ENCODE data around the gene MAGEA4. TPM values are rescaled to one million over a fixed set of nuclear protein-coding genes. Genes with fewer than 3 reads are reported as not detected.

Gene MAGEA4, protein sequence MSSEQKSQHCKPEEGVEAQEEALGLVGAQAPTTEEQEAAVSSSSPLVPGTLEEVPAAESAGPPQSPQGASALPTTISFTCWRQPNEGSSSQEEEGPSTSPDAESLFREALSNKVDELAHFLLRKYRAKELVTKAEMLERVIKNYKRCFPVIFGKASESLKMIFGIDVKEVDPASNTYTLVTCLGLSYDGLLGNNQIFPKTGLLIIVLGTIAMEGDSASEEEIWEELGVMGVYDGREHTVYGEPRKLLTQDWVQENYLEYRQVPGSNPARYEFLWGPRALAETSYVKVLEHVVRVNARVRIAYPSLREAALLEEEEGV
- total RNA-seq (2014; rRNA removed; shearing (Covaris generic)) (not detected in 2 replicates), total RNA-seq (2022) (not detected in 2 replicates), Bru-seq, nascent RNA (not detected), BruChase-seq, experiment 1, labeled RNA remaining after a 6-hour chase (not detected), BruChase-seq, experiment 2, labeled RNA remaining after a 2-hour chase (not detected)
- long read RNA-seq = 0 reads

DNA sequence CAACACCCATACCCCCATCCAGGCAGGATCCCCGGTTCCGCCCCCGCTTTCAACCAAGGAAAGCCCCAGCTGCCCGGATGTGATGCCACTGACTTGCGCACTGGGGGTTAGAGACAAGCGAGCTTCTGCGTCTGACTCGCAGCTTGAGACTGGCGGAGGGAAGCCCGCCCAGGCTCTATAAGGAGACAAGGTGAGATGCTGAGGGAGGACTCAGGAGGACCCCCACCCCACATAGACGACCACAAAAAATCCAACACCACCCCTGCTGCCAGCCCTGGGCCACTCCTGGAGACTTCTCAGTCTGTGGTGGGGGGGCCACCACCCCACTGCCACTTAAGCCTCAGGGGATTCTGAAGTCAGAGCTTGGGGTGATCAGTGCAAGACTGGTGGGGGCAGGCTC, at the start of gene MAGEA4:
Gene MAGEA4 (plus strand): TSS at position 110 of the 400 bp plus-strand sequence. CDS start 10,776 bp downstream, outside the sequence.
- no TSS peak for BruUV-seq (replicated peaks)
- no peak within 1 kb of the TSS for H3K4me2 ChIP-seq (ENCODE audit: low read length)
- no peaks in the 10 kb centered on the region for H3K4me1 ChIP-seq (ENCODE audit: insufficient read depth, low read length, poor library complexity, severe bottlenecking)
- H3K27ac ChIP-seq (ENCODE audit: low read depth, low read length, poor library complexity, severe bottlenecking) = no peak within 1 kb of the TSS
- no peak within 1 kb of the TSS for H2AFZ ChIP-seq (ENCODE audit: low read length)
- POLR2A ChIA-PET = no interaction called here
- H3K9me2 ChIP-seq (ENCODE audit: insufficient read depth, low read length) = no peaks in the 10 kb centered on the region
- CTCF ChIA-PET (ENCODE audit: unreplicated experiment) = no interaction called here
- no peaks in the 10 kb centered on the region for H3K79me2 ChIP-seq (ENCODE audit: insufficient read depth, low read depth, low read length)
- TF ChIP-seq, protein P1, sequence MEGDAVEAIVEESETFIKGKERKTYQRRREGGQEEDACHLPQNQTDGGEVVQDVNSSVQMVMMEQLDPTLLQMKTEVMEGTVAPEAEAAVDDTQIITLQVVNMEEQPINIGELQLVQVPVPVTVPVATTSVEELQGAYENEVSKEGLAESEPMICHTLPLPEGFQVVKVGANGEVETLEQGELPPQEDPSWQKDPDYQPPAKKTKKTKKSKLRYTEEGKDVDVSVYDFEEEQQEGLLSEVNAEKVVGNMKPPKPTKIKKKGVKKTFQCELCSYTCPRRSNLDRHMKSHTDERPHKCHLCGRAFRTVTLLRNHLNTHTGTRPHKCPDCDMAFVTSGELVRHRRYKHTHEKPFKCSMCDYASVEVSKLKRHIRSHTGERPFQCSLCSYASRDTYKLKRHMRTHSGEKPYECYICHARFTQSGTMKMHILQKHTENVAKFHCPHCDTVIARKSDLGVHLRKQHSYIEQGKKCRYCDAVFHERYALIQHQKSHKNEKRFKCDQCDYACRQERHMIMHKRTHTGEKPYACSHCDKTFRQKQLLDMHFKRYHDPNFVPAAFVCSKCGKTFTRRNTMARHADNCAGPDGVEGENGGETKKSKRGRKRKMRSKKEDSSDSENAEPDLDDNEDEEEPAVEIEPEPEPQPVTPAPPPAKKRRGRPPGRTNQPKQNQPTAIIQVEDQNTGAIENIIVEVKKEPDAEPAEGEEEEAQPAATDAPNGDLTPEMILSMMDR (conservative IDR thresholded peaks at IDR 0.05; ENCODE audit: low read length) = no peak
- TF ChIP-seq EZH2phosphoT487 (IDR thresholded peaks at IDR 0.05; ENCODE audit: borderline replicate concordance, low read depth, low read length) = no peak
- H4K20me1 ChIP-seq (ENCODE audit: insufficient read depth, low read length) = no peaks in the 10 kb centered on the region
- no peaks in the 10 kb centered on the region for H3K36me3 ChIP-seq (ENCODE audit: insufficient read depth, low read length)
- H3K9me3 ChIP-seq (ENCODE audit: low read length) = no peaks in the 10 kb centered on the region
- H3K4me3 ChIP-seq (ENCODE audit: low read depth, low read length, poor library complexity, severe bottlenecking) = no peak within 1 kb of the TSS
- intact Hi-C loops (cut with micrococcal nuclease; ENCODE audit: unreplicated experiment) = no loop called here
- DNase-seq (ENCODE audit: low spot score) = no peak

DNA sequence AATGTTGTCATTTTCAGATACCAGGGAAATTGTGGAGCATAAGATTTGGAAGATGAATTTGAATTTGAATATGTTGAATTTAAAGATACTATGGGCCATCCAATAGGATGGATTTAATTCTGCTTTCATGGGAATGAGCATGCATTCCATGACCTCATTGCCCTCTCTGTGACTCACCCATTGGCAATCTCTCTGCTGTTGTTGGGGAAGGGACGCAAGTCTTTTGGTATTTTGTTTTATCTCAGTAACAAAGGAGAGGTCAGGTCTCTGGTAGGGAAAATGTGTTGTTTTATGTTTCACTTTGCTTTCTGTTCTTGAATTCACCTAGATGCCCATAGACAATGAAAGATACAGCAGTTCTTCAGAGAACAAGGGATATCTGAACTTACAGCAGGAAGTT, 42.1 kb upstream of the MAGEA4 start:
- no peak for TF ChIP-seq EZH2phosphoT487 (IDR thresholded peaks at IDR 0.05; ENCODE audit: borderline replicate concordance, low read depth, low read length)
- TF ChIP-seq, protein P1 (conservative IDR thresholded peaks at IDR 0.05; ENCODE audit: low read length) = no peak
- no TSS peak for BruUV-seq (replicated peaks)
- H3K9me2 ChIP-seq (ENCODE audit: insufficient read depth, low read length) = no peaks in the 10 kb centered on the region
- no peaks in the 10 kb centered on the region for H3K9me3 ChIP-seq (ENCODE audit: low read length)
- ChIA-PET CTCF (ENCODE audit: unreplicated experiment) (no interaction called here), POLR2A (no interaction called here)
- H3K4me2 ChIP-seq (ENCODE audit: low read length) = no peak overlapping the region
- intact Hi-C loops (cut with micrococcal nuclease; ENCODE audit: unreplicated experiment) = no loop called here
- no peak for DNase-seq (ENCODE audit: low spot score)
- no peaks in the 10 kb centered on the region for H3K36me3 ChIP-seq (ENCODE audit: insufficient read depth, low read length)
- H3K4me1 ChIP-seq (ENCODE audit: insufficient read depth, low read length, poor library complexity, severe bottlenecking) = no peaks in the 10 kb centered on the region
- H3K79me2 ChIP-seq (ENCODE audit: insufficient read depth, low read depth, low read length) = no peaks in the 10 kb centered on the region
- no peak overlapping the region for H3K4me3 ChIP-seq (ENCODE audit: low read depth, low read length, poor library complexity, severe bottlenecking)
- no peak overlapping the region for H2AFZ ChIP-seq (ENCODE audit: low read length)
- no peaks in the 10 kb centered on the region for H4K20me1 ChIP-seq (ENCODE audit: insufficient read depth, low read length)
- H3K27ac ChIP-seq (ENCODE audit: low read depth, low read length, poor library complexity, severe bottlenecking) = no peak overlapping the region

DNA sequence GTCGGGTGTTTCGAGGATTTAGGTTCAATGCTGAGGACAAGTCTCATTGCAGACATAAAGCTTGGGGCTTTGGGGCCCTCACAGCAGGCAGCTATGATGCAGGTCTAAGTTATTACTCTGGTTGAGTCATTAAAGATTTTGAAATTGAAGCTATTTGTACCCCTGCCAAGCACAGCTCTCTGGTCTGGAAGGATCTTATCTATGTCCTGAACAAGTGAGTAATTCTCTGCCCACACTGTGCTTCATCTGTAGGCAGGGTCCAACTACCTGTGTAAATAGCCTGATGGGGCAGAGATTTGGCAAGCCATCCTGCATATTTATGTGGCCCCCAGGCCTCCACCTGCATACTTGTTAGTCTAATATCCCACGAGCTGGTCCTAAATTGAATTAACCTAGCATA, 41.4 kb upstream of the MAGEA4 start:
- TF ChIP-seq EZH2phosphoT487 (IDR thresholded peaks at IDR 0.05; ENCODE audit: borderline replicate concordance, low read depth, low read length) = no peak
- TF ChIP-seq, protein P1 (conservative IDR thresholded peaks at IDR 0.05; ENCODE audit: low read length) = no peak
- ChIA-PET POLR2A (no interaction called here), CTCF (ENCODE audit: unreplicated experiment) (no interaction called here)
- no peaks in the 10 kb centered on the region for H3K79me2 ChIP-seq (ENCODE audit: insufficient read depth, low read depth, low read length)
- DNase-seq (ENCODE audit: low spot score) = no peak
- H3K4me2 ChIP-seq (ENCODE audit: low read length) = no peak overlapping the region
- no peaks in the 10 kb centered on the region for H3K36me3 ChIP-seq (ENCODE audit: insufficient read depth, low read length)
- no peaks in the 10 kb centered on the region for H3K4me1 ChIP-seq (ENCODE audit: insufficient read depth, low read length, poor library complexity, severe bottlenecking)
- intact Hi-C loops (cut with micrococcal nuclease; ENCODE audit: unreplicated experiment) = no loop called here
- no peaks in the 10 kb centered on the region for H3K9me3 ChIP-seq (ENCODE audit: low read length)
- no TSS peak for BruUV-seq (replicated peaks)
- no peaks in the 10 kb centered on the region for H3K9me2 ChIP-seq (ENCODE audit: insufficient read depth, low read length)
- no peak overlapping the region for H2AFZ ChIP-seq (ENCODE audit: low read length)
- no peak overlapping the region for H3K4me3 ChIP-seq (ENCODE audit: low read depth, low read length, poor library complexity, severe bottlenecking)
- H3K27ac ChIP-seq (ENCODE audit: low read depth, low read length, poor library complexity, severe bottlenecking) = no peak overlapping the region
- H4K20me1 ChIP-seq (ENCODE audit: insufficient read depth, low read length) = no peaks in the 10 kb centered on the region
